Prostate gland (tissue), 2 donors: ENCODE results near the gene IFT81.

ENCODE experiments used
- POLR2AphosphoS5 ChIP-seq: sonication (generic); formaldehyde crosslinking; IDR thresholded peaks from one replicate; pipeline ENCODE4 v1.6.1; 2017; ENCODE audit warnings: antibody characterized with exemption
- TF ChIP-seq, protein P1 (sequence below), 4 experiments: fragments of 200-600 bp in 2 of 4; fragments of 450-650 bp in 2 of 4; sonication (generic) in 2 of 4; IDR thresholded peaks; 1 replicate in 3 of 4; 2 replicates in 1 of 4; pipeline ENCODE4 v1.5.1; 2016 to 2019; ENCODE audit warnings: antibody characterized with exemption in 4 of 4, mild to moderate bottlenecking in 2 of 4, moderate library complexity in 2 of 4

DNA sequence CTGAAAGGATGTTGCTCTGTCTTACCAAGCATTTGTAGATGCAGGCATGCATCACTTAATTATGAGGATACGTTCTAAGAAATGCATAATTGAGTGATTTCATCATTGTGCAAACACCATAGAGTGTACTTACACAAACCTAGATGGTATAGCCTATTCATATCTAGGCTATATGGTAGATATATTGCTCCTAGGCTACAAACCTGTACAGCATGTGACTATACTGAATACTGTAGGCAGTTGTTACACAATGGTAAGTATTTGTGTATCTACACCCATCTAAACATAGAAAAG is 75.9 kb downstream of the IFT81 start:
- TF ChIP-seq, protein P1, sequence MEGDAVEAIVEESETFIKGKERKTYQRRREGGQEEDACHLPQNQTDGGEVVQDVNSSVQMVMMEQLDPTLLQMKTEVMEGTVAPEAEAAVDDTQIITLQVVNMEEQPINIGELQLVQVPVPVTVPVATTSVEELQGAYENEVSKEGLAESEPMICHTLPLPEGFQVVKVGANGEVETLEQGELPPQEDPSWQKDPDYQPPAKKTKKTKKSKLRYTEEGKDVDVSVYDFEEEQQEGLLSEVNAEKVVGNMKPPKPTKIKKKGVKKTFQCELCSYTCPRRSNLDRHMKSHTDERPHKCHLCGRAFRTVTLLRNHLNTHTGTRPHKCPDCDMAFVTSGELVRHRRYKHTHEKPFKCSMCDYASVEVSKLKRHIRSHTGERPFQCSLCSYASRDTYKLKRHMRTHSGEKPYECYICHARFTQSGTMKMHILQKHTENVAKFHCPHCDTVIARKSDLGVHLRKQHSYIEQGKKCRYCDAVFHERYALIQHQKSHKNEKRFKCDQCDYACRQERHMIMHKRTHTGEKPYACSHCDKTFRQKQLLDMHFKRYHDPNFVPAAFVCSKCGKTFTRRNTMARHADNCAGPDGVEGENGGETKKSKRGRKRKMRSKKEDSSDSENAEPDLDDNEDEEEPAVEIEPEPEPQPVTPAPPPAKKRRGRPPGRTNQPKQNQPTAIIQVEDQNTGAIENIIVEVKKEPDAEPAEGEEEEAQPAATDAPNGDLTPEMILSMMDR (IDR thresholded peaks at IDR 0.05): no peak
- no peak for TF ChIP-seq POLR2AphosphoS5
